K562 (cell line): Measurements from ENCODE around the gene VGLL4. TPM values are rescaled to one million over a fixed set of nuclear protein-coding genes. Genes with fewer than 3 reads are reported as not detected.

ENCODE experiments used
- NCOA6 ChIP-seq: fragments of 450-650 bp; IDR thresholded peaks from 2 replicates; pipeline ENCODE4 v1.6.1; 2017; ENCODE audit warnings: mild to moderate bottlenecking
- YBX1 ChIP-seq: fragments of 450-650 bp; IDR thresholded peaks from 2 replicates; pipeline ENCODE4 v1.7.1; 2016; ENCODE audit warnings: mild to moderate bottlenecking
- ZBTB33 ChIP-seq: sonication (generic); formaldehyde crosslinking; IDR thresholded peaks from 2 replicates; pipeline ENCODE4 v1.8.1; 2023; ENCODE audit warnings: mild to moderate bottlenecking, missing genetic modification reagents
- polyA plus RNA-seq, 8 experiments: library from polyadenylated mRNA; depleted of rRNA in 4 of 8; stranded (reverse) in 5 of 8; unstranded in 3 of 8; fragments of >200 nt; fragmentation: Nextera tagmentation in 2 of 8; fragmentation: Illumina TruSeq in 1 of 8; extraction: Ambion mirVana in 2 of 8; extraction: Trizol in 1 of 8; gene quantifications; 2 replicates each; pipeline versions ENCODE4 v1.2.1 to v1.2.3, GENCODE V29; 2011 to 2014; ENCODE audit warnings: inconsistent platforms in 1 of 8, missing spikeins in 1 of 8
- total RNA-seq, 7 experiments: library from RNA; depleted of rRNA in 6 of 7; stranded (reverse); fragments of >200 nt in 6 of 7; fragmentation: Illumina TruSeq in 2 of 7; extraction: Trizol in 2 of 7; gene quantifications; 2 replicates each; pipeline versions ENCODE4 v1.2.1 to v1.2.3, GENCODE V29; 2011 to 2021; ENCODE audit warnings: low replicate concordance in 1 of 7
- TF ChIP-seq, protein P1 (sequence below), 2 experiments: fragments of 450-650 bp in 1 of 2; sonication (generic) in 1 of 2; formaldehyde crosslinking in 1 of 2; IDR thresholded peaks; 2 replicates each; pipeline versions ENCODE4 v1.7.1 to v1.9.0; 2016 to 2022; ENCODE audit warnings: inconsistent platforms in 1 of 2, mild to moderate bottlenecking in 1 of 2, missing genetic modification reagents in 1 of 2
- TF ChIP-seq, protein P2 (sequence below): fragments of 450-650 bp; IDR thresholded peaks from 2 replicates; pipeline ENCODE4 v1.7.1; 2018; ENCODE audit warnings: mild to moderate bottlenecking, low read depth; ENCODE audit not compliant: partially characterized antibody

The VGLL4 gene
- total and polyA plus RNA-seq, 9 of the 15 experiments (the other 6 are each of a cell fraction or from before 2014, with no cell fraction given) = 0.27 to 10.9 (median 8.6) TPM

GRCh38 chr3:11691767-11692531 lies 48.2 kb upstream of the VGLL4 start (continued):
- TF ChIP-seq, protein P1, sequence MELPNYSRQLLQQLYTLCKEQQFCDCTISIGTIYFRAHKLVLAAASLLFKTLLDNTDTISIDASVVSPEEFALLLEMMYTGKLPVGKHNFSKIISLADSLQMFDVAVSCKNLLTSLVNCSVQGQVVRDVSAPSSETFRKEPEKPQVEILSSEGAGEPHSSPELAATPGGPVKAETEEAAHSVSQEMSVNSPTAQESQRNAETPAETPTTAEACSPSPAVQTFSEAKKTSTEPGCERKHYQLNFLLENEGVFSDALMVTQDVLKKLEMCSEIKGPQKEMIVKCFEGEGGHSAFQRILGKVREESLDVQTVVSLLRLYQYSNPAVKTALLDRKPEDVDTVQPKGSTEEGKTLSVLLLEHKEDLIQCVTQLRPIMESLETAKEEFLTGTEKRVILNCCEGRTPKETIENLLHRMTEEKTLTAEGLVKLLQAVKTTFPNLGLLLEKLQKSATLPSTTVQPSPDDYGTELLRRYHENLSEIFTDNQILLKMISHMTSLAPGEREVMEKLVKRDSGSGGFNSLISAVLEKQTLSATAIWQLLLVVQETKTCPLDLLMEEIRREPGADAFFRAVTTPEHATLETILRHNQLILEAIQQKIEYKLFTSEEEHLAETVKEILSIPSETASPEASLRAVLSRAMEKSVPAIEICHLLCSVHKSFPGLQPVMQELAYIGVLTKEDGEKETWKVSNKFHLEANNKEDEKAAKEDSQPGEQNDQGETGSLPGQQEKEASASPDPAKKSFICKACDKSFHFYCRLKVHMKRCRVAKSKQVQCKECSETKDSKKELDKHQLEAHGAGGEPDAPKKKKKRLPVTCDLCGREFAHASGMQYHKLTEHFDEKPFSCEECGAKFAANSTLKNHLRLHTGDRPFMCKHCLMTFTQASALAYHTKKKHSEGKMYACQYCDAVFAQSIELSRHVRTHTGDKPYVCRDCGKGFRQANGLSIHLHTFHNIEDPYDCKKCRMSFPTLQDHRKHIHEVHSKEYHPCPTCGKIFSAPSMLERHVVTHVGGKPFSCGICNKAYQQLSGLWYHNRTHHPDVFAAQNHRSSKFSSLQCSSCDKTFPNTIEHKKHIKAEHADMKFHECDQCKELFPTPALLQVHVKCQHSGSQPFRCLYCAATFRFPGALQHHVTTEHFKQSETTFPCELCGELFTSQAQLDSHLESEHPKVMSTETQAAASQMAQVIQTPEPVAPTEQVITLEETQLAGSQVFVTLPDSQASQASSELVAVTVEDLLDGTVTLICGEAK (IDR thresholded peaks at IDR 0.05) = no peak
- TF ChIP-seq, protein P1 (CRISPR knock-in tag; IDR thresholded peaks at IDR 0.05) = no peak
- no peak for TF ChIP-seq YBX1
- TF ChIP-seq NCOA6 = no peak
- TF ChIP-seq, protein P2, sequence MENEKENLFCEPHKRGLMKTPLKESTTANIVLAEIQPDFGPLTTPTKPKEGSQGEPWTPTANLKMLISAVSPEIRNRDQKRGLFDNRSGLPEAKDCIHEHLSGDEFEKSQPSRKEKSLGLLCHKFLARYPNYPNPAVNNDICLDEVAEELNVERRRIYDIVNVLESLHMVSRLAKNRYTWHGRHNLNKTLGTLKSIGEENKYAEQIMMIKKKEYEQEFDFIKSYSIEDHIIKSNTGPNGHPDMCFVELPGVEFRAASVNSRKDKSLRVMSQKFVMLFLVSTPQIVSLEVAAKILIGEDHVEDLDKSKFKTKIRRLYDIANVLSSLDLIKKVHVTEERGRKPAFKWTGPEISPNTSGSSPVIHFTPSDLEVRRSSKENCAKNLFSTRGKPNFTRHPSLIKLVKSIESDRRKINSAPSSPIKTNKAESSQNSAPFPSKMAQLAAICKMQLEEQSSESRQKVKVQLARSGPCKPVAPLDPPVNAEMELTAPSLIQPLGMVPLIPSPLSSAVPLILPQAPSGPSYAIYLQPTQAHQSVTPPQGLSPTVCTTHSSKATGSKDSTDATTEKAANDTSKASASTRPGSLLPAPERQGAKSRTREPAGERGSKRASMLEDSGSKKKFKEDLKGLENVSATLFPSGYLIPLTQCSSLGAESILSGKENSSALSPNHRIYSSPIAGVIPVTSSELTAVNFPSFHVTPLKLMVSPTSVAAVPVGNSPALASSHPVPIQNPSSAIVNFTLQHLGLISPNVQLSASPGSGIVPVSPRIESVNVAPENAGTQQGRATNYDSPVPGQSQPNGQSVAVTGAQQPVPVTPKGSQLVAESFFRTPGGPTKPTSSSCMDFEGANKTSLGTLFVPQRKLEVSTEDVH = no peak
- TF ChIP-seq ZBTB33 (CRISPR knock-in tag) = no peak
- TF ChIP-seq, all 486 proteins: peak for 0
